Midbrain (tissue), 1 donor: ENCODE measurements around the gene RDH5.

Experiments used
- DNase-seq: peaks from one replicate; lab custom pipeline; 2025; lab: John Stamatoyannopoulos, UW

RDH5 gene, protein sequence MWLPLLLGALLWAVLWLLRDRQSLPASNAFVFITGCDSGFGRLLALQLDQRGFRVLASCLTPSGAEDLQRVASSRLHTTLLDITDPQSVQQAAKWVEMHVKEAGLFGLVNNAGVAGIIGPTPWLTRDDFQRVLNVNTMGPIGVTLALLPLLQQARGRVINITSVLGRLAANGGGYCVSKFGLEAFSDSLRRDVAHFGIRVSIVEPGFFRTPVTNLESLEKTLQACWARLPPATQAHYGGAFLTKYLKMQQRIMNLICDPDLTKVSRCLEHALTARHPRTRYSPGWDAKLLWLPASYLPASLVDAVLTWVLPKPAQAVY

DNA sequence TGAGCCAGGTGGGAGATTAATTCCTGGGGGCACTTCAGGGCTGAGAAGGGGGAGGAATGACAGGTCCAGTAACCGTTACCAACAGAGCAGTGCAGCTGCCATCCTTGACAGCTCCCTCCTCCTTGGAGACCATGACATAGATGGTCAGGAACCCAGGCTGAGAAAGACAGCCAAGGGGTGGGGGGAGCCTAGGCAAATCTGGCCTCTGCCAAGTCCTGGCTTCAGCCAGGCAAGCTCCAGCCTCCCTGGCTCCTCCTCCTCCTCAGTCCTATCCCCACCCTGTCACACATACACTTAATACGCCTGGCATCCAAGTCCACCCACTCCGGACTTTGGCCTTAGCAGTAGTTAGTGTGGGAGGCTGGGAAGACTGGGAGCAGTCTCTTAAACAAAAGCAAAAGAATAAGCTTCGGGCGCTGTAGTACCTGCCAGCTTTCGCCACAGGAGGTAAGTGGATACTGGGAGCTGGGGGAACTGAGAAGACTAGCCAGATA lies at the start of gene RDH5:
TSS of gene RDH5 (plus strand) at position 323 of the 494 bp plus-strand sequence. CDS start 792 bp downstream, outside the sequence.
- peak; percentile 37 for DNase-seq

DNA sequence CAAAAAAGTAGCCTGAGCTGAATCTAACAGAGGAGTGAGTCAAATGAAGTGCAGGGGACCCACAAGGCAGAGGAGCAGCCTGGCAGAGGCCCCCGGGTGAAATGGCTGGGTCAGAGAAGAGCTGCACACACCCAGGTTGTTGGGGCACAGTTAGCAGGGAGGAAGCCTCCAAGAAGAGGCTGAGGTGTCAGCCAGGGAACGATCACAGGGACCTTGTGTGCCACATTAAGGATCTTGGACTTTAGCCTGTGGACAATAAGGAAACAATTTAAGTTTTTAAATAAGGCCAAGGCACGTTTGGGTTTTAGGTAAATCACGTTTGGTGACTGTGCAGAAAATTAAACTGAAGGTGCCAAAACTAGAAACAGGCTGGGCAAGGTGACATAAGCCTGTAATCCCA lies 48.4 kb upstream of the RDH5 start:
- no peak for DNase-seq

DNA sequence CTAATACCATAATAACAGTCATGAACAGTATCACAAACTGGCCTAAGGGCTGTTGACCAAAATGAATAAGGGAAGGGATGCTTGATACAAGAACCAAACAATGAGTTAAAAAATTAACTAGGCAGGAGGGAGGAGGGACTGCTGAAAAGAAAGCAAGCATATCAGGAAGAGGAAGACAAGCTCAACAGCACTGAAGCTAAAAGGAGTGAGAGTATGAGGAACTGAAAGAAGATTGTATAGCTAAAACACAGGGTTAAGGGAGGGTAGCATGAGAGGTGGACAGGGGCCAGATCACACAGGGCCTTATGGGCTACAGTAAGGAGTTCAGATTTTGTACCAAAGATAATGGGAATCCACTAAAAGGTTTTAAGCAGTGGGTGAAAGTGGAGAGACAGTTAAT lies 46.6 kb upstream of the RDH5 start:
- peak; percentile 18 for DNase-seq

DNA sequence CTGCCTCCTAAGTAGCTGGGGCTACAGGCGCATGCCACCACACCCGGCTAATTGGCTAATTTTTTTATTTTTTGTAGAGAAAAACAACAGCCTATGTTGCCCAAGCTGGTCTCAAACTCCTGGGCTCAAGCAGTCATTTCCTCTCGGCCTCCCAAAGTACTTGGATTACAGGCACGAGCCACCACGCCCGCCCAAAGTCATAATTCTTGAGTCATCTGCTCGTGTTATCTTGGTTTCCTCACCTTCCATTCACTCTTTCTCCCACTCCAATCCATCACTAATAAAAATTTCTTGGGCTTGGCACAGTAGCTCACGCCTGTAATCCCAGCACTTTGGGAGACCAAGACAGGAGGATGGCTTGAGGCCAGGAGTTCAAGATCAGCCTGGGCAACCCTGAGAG lies 44.5 kb upstream of the RDH5 start:
- no peak for DNase-seq

DNA sequence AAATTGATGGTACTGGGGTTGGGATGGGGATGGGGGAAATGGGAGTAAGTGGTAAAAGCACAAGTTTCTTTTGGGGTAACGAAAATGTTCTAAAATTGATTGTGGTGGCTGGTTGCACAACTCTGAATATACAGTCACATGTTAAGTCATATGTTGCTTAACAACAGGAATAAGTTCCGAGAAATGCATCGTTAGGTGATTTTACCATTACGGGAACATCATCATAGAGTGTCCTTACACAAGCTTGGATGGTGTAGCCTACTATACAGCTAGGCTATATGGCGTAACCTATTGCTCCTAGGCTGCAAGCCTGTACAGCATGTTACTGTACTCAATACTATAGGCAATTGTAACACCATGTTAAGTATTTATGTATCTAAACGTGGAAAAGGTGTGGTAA lies 43.5 kb upstream of the RDH5 start:
- no peak for DNase-seq

DNA sequence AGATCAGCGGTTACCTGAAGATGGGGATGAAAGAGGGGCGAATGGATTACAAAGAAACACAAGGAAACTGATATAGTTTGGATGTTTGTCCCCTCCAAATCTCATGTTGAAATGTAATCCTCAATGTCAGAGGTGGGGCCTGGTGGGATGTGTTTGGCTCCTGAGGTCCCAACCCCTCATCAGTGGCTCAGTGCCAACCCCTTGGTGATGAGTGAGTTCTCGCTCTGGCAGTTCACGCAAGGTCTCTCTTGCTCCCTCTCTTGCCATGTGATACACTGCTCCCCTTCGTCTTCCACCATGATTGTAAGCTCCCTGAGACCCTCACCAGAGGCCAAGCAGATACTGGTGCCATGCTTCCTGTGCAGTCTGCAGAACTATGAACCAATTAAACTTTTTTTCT lies 40.5 kb upstream of the RDH5 start:
- DNase-seq, result no peak

DNA sequence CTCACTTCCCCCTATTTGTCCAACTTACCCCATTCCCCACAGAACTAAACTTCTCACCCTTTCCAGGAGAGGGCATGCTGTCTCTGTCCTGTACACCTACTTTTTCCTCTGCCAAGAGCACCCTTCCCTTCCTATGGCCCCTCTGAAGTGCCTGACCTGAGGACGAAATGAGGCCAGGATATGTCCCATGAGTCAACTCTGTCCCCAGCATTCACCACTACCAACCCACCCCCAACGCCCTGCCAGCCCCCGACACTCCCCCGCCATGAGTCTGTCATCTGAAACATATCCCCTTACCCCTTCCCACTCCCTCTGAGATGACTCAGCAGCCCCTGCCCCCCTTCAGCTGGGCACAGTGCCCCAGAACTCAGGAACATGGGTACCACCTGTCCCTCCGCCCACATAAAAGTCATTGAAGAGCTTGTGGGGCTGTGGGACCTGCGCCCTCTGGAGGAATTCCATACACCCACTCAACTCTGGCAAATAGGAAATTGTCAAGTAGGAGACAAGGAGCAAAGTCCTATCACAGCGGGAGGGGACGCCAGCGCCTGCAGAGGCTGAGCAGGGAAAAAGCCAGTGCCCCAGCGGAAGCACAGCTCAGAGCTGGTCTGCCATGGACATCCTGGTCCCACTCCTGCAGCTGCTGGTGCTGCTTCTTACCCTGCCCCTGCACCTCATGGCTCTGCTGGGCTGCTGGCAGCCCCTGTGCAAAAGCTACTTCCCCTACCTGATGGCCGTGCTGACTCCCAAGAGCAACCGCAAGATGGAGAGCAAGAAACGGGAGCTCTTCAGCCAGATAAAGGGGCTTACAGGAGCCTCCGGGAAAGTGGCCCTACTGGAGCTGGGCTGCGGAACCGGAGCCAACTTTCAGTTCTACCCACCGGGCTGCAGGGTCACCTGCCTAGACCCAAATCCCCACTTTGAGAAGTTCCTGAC lies 38.8 kb upstream of the RDH5 start:
- DNase-seq, result no peak

DNA sequence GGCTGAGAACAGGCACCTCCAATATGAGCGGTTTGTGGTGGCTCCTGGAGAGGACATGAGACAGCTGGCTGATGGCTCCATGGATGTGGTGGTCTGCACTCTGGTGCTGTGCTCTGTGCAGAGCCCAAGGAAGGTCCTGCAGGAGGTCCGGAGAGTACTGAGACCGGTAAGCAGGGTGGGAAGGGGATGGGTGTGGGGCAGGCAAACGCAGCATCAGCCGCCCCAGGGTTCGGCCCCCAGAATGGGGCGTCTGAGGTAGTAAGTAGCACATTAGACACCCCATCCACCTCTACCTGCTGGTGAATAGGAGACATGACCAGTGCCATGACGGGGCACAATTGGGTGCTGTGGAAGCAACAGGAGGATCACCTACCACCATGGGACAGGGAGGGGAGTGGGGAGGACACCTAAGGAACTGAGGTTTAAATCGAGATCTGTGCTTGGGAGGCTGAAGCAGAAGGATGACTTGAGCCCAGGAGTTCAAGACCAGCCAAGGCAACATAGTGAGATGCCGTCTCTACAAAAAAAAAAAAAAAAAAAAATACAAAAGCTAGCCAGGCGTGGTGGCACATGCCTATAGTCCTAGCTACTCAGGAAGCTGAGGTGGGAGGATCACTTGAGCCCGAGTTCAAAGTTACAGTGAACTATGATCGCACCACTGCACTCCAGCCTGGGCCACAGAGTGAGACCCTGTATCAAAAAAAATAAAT lies 38.0 kb upstream of the RDH5 start:
- DNase-seq, result no peak

DNA sequence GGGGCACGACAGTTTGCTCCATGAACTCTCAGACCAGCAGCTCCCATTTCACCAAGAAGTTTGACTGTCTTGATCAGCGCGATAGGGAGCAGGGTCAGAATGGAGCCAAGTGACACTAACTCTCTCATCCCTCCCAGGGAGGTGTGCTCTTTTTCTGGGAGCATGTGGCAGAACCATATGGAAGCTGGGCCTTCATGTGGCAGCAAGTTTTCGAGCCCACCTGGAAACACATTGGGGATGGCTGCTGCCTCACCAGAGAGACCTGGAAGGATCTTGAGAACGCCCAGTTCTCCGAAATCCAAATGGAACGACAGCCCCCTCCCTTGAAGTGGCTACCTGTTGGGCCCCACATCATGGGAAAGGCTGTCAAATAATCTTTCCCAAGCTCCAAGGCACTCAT lies 36.5 kb upstream of the RDH5 start:
- DNase-seq, result no peak

DNA sequence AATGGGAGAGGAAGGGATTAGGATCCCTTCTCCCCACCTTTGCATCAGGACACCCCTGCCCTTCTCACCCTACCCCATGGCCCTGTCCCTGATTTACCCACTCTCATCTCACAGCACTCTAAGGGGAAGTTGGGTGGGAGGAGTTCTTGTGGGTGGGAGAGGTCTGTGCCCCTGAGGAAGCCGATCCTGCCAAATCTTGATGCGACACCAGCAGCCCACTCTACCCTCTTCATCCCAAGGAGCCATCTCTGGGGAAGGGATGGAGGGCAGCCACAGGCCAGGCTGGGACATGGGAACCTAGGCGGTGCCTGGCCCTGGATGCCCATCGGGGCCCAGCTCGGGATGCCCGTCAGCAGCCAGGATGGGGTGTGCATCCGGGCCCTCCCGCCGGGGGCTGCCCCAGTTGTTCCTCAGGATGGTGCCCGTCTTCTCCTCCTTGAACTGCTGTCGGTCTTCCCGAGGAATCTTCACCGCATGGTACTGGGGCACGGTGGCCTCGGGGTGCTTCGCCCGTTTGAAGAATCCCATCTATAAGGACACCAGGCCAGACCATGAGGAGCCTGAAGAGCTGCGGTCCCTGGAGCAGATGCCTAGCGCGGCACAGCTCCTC lies 35.3 kb upstream of the RDH5 start:
- no peak for DNase-seq

DNA sequence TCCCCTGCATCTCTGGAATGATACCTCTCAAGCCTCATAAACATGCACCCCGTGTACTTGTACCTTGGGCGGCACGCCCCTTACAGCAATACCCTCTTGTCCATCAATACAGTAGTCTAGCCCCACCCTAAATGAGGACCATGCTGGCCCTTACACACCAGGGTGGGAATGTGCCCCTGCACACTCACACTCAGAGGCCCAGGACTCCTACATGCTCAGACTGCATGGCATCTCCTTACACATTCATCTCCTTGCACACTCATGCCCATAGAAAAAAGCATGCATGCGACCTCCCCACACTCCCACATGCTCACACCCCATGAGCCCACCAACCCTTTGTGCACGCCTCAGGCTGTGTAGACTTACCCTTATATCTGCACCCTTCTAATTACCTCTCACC lies 34.5 kb upstream of the RDH5 start:
- no peak for DNase-seq

DNA sequence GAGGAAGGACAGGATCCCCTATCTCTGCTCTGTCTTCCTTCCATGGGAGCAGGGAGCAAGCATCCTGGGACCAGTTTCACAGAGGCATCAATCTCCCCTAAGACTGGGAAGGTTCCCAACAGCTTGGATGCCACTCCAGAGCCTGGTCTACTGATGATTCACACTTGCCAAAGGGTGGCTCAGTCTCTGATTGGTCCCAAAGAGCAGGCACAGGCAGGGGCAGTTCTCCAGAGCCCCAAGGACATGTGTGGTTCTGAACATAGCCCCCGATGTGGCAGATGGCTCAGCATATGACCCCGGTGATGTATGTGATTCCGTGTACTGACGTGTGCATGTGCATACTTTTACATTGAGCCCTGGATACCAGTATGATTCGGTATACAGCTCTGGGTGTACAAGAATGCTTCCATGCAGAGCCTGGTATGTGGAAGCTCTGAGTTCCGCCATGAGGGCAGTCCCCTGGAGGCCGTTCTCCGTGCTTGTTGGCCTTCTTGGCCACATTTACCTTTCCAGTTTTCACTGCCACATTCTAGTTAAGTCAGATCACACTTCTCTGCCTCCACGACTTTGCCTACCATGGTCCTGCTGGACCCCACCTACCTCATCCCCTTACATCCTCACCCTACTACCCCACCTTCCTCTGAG lies 33.7 kb upstream of the RDH5 start:
- no peak for DNase-seq

DNA sequence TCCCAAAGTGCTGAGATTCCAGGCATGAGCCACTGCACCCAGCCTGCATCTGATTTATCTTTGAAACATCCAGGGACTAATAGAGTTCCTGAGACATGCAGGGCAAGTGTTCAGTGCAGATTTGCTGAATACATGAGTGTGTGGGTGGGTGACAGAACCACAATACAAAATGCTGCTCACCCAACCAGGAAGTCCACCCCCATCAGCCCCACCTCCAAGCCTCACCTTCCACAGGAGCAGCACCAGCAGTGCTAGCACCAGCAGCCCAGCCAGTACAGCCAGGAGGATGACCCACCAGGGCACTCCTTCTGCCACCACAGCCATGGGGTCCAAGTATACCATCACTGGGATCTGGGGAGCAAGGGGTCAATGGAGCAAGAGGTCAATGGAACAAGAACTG lies 32.4 kb upstream of the RDH5 start:
- DNase-seq, result no peak

DNA sequence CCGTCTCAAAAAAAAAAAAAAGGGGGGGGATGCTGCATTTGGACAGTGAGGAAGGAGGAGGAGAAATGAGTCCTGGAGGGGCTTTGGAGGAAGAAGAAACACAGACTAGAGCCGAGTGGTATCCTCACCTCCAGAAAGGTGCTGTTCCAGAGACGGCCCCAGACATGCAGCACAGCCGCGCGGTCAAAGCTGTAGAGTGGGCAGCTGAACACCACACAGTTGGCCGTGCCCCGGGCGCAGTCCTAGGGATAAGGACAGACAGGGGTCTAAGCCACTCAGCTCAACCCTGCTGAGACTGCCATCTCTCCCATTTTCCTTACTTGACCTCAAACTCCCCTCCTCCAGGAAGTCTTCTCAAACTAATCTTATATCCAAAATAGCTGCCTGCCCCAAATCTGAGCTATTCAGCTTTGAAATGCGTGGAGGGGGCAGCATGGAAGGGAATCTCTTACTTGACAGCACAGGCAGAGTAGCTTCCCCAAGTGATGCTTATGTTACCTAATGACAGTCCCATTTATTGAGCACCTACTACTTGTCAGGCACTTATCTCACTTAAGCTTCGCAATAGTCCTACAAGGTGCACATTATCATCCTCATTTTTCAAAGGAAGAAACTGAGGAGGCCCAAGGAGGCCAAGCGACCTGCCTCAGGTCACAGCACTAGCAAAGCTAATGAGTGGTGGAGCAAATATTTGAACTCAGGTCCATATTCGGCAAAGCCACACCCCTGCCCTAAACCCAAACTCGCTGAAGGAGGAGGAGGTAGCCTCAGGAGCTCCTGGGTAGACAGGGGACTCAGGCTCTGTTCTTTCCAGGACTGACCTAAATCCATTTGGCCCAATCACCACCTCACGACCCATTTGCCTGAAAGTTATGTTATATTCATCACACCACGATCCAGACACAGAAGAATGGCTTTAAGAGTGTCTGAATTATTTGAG lies 31.2 kb upstream of the RDH5 start:
- no peak for DNase-seq

DNA sequence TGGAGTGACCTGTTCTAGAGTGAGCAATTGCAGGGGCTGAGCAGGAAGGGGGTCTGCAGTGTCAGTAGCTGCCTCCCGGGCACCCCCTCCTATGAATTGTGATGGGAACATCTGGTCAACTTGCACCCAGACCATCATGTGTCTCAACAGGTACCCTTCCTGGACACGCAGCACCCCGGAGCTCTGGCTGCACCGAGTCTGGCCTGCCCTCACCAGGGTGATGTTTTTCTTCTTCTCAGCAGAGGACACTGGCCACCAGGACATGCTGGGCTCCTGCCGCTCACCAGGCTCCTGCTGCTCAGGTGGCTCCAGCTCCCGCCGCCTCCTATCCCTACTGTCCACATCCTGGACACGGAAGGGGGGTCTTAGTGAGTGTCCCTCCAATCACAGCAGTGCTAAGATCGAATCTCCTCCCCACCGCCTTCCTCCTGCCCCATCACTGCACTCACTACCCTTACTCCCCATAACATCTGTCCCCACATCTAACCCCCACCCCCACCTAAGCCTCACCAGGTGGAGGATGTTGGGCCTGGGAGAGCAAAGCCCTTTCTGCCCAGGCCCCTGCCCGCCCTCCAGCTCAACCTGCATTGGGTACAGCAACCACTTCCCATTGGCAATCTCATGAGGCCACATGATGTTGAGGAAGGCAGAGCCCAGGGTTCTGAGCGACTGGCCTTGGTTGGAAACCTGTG lies 27.4 kb upstream of the RDH5 start:
- no peak for DNase-seq

DNA sequence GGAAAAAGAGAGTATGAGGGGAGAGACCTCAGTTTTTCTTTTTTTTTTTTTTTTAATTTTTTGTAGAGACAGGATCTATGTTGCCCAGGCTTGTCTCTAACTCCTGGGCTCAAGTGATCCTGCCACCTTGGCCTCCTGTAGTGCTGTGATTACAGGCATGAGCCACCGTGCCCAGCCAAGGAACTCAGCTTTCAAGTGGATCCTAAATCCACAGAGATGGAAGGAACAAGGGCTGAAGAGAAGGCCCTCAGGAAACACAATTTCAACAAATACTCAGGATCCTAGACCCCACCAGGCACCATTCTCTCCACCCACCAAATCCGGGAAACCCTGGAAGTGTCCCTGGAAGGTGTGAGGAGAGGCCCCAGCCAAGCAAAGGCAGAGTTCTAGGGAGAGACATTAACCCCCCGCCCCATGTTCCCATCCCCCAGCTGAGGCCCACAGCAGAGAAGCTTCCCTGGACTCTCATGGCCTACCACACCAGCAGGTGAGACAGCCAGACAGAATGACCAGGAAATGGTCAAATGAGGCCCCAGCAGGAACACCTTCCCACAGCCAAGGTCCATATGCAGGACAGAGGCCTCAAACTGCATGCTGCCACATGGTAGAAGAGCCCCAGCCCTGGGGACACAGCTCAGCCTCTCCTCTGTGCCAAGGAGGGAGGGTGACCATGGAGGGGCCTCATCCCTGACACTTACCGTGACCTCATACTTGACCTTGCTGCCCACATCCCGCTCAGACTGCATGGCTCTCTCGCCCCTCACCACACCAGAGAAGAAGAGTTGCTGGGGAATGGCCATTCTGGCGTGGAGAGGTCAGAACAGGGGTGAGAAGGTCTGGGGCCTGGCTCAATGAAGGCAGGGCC lies 26.6 kb upstream of the RDH5 start:
- no peak for DNase-seq

DNA sequence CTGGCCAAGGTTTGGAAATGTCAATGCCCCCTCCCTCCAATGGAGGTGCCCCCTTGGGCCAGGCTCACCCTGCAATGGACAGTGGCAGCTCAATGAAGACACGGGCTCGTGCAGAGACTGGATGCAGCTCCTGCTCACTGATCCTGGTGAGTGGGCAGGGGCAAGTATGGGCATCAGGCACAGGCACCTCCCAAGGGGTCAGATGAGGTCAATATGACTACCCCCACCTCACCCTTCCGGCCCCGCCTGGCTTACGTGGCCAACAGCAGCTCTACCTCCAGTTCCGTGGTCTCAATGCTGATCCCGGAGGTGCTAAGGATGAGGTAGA lies 26.0 kb upstream of the RDH5 start:
- DNase-seq, result no peak

DNA sequence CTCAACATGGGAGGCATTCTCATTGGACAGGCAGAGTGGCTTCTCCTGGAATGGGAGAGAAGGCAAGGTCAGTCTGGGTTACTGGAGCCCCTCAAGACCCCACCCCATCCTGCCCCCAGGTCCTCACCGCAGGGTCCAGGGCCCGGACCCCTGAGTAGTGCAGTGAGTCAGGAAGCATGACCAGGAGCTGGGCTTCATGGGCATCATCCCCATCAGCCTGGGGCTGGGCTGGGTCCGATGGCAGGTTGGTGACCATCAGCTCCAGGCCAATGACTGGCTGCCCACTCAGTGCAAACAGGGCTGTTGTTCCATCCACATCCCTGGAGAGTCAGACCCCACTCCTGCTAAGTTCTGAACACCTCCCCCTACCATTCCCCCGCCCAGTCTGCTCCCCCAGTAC lies 25.5 kb upstream of the RDH5 start:
- no peak for DNase-seq

DNA sequence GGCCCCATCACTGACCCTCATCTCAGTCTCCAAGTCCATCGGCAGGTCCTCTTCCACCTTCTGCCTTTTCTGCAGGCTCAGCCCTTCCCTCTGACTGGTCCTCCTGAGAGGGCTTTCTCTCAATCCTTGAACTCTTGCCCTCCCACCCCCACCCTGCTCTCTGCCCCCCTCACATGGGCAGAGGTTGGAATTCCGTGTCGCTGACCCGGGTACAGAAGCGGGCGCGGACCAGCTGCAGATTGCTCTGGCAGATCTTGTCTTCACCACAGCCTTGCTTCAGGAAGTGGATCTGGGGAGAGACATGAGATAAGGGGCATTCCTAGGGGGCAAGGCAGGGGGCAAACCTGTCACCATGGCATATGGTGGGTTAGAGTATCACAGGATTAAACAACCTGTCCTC lies 24.8 kb upstream of the RDH5 start:
- no peak for DNase-seq
